AG08396 (cell line): Measurements from ENCODE around the gene UBN1.

ENCODE experiments used
- DNase-seq: peaks from one replicate; pipeline ENCODE4 v3.0.0; 2012; ENCODE audit warnings: low spot score, mixed read lengths

Gene UBN1

DNA sequence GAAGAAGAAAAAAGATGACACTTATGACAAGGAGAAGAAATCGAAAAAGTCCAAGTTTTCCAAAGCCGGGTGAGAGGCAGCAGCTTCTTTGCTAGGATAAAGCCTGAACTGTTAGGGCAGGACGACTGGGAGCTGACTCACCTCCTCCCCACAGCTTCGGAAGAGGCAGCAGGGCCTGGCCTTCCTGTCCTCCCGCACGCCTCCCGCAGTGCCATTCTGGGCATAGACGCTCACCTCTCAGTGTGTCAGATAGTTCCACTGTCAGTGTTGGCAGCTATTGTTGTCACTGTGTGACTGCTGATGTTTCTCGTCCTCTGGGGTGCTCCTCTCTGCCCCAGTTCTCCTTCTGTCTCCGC is 12.6 kb downstream of the UBN1 start:
- DNase-seq = no peak

DNA sequence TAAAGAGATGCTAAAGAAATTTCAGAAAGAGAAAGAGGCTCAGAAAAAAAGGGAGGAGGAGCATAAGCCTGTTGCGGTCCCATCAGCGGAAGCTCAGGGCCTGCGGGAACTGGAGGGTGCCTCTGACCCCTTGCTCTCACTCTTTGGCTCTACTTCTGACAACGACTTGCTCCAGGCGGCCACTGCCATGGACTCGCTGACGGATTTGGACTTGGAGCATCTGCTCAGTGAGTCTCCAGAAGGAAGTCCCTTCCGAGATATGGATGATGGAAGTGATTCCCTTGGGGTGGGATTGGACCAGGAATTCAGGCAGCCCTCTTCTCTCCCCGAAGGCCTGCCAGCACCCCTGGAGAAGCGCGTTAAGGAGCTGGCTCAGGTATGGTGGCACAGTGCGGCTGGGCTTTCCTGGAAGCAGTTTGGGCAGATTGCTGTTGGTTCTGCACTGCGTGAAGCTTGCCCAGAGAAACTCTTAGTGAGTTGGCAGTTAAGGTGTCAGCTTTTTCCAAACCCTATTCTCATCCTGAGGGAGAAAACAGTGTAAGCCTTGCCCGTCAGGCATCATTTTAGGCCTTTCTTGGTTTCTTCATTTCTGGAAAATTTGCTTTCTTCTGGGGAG is 13.6 kb downstream of the UBN1 start:
- no peak for DNase-seq

GRCh38 chr16:4862639-4863038 is 15.4 kb downstream of the UBN1 start:
- DNase-seq = no peak

DNA sequence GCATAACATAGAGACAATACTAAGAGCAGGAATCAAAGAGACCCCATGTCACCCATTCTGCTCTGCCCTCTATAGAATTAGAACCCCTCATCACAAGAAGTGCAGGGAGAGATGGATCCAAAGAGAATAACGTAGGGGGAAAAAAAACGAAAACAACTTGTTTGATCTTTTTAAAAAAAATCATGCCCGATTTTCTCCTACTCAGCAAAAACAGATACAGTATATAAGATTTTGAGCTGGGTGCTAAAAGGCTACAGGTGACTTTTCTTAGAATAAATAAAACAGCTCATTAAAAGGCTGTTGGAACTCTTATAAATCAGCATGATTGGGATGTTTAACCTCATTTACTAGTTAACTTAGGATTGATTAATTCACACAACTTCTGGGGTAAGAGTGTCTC is 17.4 kb downstream of the UBN1 start:
- DNase-seq = no peak

DNA sequence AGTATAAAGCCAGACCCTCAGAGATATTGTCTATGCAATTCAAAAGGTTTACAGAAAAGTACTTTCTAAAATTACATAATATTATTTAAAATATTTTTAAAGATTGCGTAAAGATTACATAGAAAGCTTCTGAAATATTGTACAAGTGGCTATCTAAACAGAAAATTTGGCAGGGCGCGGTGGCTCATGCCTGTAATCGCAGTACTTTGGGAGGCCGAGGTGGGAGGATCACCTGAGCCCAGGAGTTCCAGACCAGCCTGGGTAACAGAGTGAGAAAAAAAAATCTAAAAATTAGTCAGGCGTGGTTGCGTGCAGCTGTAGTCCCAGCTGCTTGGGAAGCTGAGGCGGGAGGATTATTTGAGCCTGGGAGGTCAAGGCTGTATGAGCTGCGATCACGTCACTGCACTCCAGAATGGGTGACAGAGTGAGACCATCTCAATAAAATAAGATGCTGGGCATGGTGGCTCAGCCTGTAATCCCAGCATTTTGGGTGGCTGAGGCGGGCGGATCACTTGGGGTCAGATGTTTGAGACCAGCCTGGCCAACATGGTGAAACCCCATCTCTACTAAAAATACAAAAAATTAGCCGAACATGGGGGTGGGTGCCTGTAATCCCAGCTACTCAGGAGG is 18.1 kb downstream of the UBN1 start:
- DNase-seq = no peak

GRCh38 chr16:4866586-4866985 is 19.3 kb downstream of the UBN1 start:
- no peak for DNase-seq

DNA sequence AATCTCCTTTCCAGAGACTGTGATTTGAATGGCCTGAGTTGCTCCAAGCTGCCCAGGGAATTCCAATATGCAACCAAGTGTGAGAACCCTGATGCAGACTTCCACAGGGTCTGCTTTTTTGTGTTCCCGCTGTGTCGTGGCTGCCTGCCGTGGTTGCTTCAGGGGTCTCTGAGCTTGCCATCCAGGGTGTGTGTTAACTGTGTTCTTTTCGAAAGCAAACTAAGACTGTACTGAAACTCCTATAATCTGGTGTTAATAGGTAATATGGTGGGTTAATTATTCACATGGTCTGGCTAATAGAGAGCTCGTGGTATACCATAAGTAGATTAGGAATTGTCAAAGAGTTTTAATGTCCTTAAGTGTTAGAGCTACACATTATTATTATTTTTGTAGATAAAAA is 20.7 kb downstream of the UBN1 start:
- no peak for DNase-seq

- DNase-seq = no peak
Observed at GRCh38 chr16:4868535-4868934, 21.3 kb downstream of the UBN1 start.

GRCh38 chr16:4869147-4869805 is 22.0 kb downstream of the UBN1 start:
- DNase-seq = no peak

GRCh38 chr16:4870138-4870671 is 22.9 kb downstream of the UBN1 start:
- DNase-seq = no peak

- DNase-seq = no peak
Observed at GRCh38 chr16:4871071-4871470, 23.8 kb downstream of the UBN1 start.

DNA sequence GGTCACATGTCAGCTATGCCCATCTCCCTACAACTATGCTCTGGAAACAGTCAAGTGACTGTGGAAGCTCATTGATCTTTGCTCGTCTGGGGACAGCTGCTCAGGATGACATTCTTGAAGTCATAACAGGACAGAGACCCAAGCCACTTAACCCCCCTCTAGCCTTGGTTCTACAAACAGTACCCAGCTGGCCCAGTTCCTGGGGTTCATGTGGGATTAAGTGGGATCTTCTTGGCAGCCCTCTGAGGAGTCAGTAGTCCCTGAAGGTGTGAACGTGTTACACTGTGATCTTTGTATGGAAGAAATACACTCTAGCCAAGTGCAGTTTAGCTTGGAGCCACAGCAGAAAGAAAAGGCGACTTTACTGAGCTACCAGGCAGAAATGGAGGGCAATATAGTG is 25.8 kb downstream of the UBN1 start:
- DNase-seq = no peak

DNA sequence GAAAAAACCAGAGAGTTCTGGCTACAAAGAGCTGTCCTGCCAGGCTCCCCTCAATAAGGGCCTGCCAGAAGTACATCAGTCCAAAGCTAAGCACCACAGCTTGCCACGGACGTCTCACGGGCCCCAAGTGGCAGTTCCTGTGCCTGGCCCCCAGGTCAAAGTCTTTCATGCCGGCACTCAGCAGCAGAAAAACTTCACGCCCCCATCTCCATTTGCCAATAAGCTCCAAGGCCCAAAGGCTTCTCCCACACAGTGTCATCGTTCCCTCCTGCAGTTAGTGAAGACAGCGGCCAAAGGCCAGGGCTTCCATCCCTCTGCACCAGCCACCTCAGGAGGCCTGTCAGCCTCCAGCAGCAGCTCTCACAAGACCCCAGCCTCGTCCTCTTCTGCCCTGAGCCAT is 27.4 kb downstream of the UBN1 start:
- no peak for DNase-seq

DNA sequence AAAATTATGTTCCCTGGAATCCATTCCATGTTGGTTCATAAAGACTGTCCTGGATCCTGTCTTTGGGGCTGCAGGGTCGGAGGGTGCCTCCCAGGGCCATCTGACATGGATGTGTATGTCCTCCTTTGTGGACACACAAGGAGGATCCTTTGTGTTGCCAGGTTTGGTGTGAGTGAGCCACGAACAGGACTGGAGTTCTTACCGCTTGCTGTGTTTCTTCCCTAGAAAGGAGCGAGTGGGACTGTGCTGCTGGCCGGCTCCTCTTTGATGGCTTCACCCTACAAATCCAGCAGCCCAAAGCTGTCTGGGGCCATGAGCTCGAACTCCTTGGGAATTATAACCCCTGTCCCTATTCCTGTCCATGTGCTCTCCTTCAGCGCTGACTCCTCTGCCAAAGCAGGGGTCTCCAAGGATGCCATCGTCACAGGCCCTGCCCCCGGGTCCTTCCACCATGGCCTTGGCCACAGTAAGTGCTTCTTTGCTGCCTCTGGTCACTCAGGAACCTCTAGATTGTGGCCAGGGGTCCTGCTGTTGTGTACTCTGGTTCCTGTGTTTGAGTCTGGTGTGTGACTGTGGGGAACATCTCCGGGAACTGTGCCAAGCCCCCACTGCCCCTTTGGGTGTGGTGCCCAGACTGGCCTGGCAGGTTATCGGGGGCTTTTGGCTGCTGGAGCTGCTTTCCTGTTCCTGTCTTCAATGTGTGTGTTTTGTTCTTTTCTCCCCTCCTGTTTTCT is 29.5 kb downstream of the UBN1 start:
- no peak for DNase-seq

- no peak for DNase-seq
Observed at GRCh38 chr16:4877380-4877685, 30.1 kb downstream of the UBN1 start.

DNA sequence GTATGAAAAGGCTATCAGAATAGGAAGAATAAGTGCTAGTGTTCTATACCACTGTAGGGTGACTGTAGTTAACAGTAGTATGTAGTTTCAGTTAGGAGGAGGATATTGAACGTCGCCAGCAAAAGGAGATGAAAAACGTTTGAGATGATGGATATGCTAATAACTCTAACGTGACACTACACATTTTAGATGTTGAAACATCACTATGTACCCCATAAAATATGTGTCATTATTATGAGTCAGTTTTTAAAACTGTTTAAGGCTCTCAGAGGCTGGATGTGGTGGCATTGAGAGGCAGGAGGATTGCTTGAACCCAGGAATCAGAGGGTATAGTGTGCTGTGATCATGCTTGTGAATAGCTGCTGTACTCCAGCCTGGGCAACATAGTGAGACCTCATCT is 31.8 kb downstream of the UBN1 start:
- DNase-seq = no peak

DNA sequence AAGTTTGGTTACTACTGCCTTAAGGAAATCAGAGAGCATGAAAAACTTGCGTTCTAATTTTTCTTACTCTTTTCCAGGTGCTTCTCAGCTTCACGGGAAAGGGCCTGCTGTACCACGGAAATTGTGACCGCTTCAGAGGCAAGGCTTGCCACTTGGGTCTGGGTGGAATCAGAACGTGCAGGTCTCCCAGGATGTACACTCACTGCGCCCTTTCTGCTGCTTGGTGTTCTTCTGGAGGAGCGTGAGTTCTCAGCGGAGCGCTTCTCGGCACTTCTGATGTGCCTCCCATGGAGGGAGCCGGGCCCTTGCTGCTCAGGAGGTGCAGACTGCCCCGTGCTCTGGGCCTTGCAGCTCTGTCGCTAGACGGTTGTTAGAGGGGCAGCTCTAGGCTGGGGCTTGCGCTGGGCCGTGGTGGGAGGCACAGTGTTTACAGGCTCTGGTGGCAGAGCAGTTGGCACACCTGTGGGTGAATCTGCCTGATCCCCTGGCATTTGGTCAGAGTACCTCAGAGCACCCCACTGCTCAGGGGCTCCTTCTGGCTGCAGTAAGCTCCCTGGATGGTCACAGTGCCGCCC is 32.8 kb downstream of the UBN1 start:
- no peak for DNase-seq

DNA sequence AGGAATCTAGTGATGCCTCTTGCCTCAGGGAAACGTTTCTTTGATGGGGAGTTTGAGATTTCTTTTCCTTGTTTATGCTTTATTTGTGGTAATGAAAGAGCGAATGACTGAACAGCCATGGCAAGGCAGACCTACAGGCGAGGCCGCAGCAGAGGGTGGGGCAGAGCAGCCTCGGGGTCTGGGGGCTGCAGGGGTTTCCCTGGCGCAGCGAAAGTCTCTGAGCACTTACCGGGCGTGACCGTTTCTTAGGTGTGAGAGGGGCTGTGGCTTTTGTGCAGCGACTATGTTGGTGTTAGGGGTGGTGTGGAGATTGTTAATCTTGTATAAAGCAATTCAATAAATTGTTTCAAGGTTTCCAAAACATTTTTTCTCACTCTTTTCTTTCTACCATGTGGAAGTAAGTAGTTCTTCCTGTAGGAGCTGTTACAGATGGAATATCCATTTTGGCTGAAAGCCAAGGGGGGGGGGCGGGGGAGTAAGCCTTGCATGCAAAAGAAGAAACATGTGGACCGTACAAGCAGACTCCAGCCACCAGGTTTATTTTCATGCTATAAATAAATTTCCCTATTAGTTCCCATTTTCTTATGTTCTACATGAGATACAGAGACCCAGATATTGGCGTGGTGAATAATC is 34.8 kb downstream of the UBN1 start:
- DNase-seq = peak; percentile 42

DNA sequence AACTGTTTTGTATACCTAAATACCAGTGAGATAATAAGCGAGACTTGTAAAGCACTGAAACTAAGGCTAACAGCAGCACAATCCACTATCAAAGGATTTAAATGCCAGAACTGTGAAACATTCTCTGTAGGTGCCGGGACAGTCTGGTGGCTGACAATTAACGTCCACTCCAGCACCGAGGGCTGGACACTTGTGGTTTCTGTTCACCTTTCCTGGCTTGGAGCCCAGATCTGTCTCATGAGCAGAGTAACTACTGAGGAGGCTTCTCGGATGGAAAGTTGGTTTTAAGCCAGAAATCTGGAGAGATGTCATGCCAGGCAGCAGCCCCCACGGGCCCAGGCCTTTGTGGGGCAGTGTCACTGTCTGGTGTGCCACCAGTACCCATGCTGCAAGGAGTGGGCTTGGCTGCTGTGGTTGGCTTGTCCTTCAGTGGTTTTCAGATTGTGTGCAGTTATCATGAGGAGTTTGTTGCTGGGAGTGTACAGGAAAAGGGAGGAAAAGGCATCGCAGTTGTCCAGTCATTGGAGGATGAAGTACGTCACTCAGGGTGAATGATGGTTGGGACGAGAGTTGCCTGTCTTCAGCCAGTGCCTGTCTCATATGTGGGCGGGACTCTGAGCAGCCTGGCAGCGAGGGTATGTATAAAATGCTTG is 35.5 kb downstream of the UBN1 start:
- peak; percentile 52 for DNase-seq

DNA sequence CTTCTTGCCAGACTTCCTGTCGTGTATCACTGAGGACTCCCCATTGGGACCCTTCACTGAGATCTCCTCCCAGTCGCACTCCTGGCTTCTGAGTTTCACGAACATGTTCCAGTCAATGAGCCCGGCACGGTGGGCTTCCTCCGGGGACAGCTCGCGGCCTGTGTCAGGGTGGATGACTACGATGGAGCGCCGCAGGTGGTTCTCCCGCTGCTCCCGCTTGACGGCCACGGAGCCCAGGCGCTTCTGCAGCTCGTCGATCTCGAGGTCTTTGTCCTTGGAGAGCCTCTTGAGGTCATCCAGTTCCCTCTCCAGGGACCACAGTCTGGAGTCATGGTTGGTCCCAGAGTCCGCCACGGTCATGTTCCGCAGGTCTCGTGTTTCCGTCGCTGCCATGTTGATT is 36.2 kb downstream of the UBN1 start:
- no peak for DNase-seq

DNA sequence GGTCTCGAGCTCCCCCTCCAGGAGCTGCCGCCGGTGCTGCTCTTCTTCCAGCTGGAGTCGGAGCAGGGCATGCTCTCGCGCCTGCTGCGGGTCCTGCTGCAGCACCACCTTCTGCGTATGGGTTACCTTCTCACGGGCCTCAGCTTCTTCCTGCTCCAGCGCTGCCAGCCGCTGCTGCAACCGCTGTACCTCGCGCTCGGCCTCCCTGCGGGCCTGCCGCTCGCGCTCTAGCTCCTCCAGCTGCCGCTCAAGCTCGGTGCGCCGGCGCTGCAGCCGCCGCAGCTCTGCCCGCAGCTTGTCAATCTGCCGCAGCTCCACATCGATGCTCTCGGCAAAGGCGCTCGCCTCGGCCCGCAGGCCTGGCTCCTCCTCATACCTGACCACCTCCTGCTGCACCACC is 36.9 kb downstream of the UBN1 start:
- DNase-seq = no peak
